HCT116 (cell line): ENCODE results near the gene SEMA4D. TPM values are rescaled to one million over a fixed set of nuclear protein-coding genes. Genes with fewer than 3 reads are reported as not detected.

Experiments
- ATAC-seq: fragments of 200-7000 bp; cut with Tn5 transposase; 2 replicates; pipeline ENCODE4 v1.9.1; 2020; ENCODE audit warnings: mild to moderate bottlenecking, moderate library complexity
- BruUV-seq: library from RNA; stranded (reverse); fragments of 400-500 nt; replicated peaks from 2 replicates; lab custom pipeline; 2021; lab: Mats Ljungman, UMichigan
- CTCF ChIA-PET: fragments of 300-600 bp; sonication (Branson Sonifier 250); formaldehyde crosslinking; loops from one replicate; lab custom pipeline; 2021; ENCODE audit warnings: antibody characterized with exemption; lab: Charles Lee
- POLR2A ChIA-PET: fragments of 300-600, 350-600 bp; sonication (Branson Sonifier 250); formaldehyde crosslinking; loops from one replicate; lab custom pipeline; 2021; ENCODE audit warnings: antibody characterized with exemption; lab: Charles Lee
- RAD21 ChIA-PET, 2 experiments: fragments of 300-600 bp; sonication (Branson Sonifier 250); formaldehyde crosslinking; loops; one replicate each; lab custom pipeline; 2023; ENCODE audit warnings: low total read pairs in 2 of 2; ENCODE audit not compliant: uncharacterized antibody in 2 of 2, unreplicated experiment in 2 of 2, low non-redundant PET in 1 of 2; lab: Charles Lee
- DNase-seq: peaks from one replicate; pipeline ENCODE4 v3.0.0-alpha.2; 2010; ENCODE audit warnings: low read depth, low spot score
- H2AFZ ChIP-seq: fragments of 200-600 bp; shearing (Covaris generic), sonication (generic); 2 replicates; pipeline ENCODE4 v1.6.1; 2017; ENCODE audit warnings: low read depth, mixed run types, mixed read lengths, antibody characterized with exemption, low read length; ENCODE audit not compliant: poor library complexity, severe bottlenecking
- H3K27ac ChIP-seq: 2 replicates; pipeline ENCODE4 v1.5.1; 2012; ENCODE audit warnings: low read depth, low read length
- H3K27me3 ChIP-seq: fragments of 200-600 bp; sonication (generic); 2 replicates; pipeline ENCODE4 v1.6.1; 2016; ENCODE audit warnings: mixed run types, low read length, mixed read lengths; ENCODE audit not compliant: insufficient read depth
- H3K36me3 ChIP-seq, 2 experiments: fragments of 200-500 bp in 1 of 2; fragments of 200-600 bp in 1 of 2; sonication (Bioruptor generic) in 1 of 2; sonication (generic) in 1 of 2; 2 replicates each; pipeline versions ENCODE4 v1.5.1 to v1.6.1; 2014 to 2016; ENCODE audit warnings: low read length in 2 of 2, inconsistent platforms in 1 of 2, mixed read lengths in 1 of 2, mixed run types in 1 of 2; ENCODE audit not compliant: insufficient read depth in 2 of 2, control insufficient read depth in 1 of 2
- H3K4me1 ChIP-seq, 2 experiments: fragments of 200-600 bp in 1 of 2; sonication (generic) in 1 of 2; 2 replicates each; pipeline versions ENCODE4 v1.5.1 to v1.6.1; 2012 to 2017; ENCODE audit warnings: low read length in 2 of 2, inconsistent platforms in 1 of 2, mild to moderate bottlenecking in 1 of 2, mixed read lengths in 1 of 2, mixed run types in 1 of 2, moderate library complexity in 1 of 2; ENCODE audit not compliant: insufficient read depth in 2 of 2, control insufficient read depth in 1 of 2
- H3K4me2 ChIP-seq: fragments of 200-600 bp; sonication (generic); 2 replicates; pipeline ENCODE4 v1.6.1; 2017; ENCODE audit warnings: mixed run types, low read length, mixed read lengths
- H3K4me3 ChIP-seq, 2 experiments: fragments of 200-600 bp in 1 of 2; sonication (generic) in 1 of 2; replicated peaks in 1 of 2; 2 replicates each; pipeline ENCODE4 v1.5.1; 2011 to 2016; ENCODE audit warnings: low read length in 2 of 2, control low read depth in 1 of 2, low read depth in 1 of 2, mild to moderate bottlenecking in 1 of 2, mixed read lengths in 1 of 2, mixed run types in 1 of 2
- H3K79me2 ChIP-seq: fragments of 200-600 bp; sonication (generic); 2 replicates; pipeline ENCODE4 v1.6.1; 2017; ENCODE audit warnings: mild to moderate bottlenecking, mixed run types, low read length, moderate library complexity, mixed read lengths; ENCODE audit not compliant: insufficient read depth
- H3K9ac ChIP-seq: fragments of 200-600 bp; sonication (generic); 2 replicates; pipeline ENCODE4 v1.6.1; 2016; ENCODE audit warnings: low read length, mixed read lengths
- H3K9me2 ChIP-seq: fragments of 200-600 bp; sonication (generic), shearing (Covaris generic); 2 replicates; pipeline ENCODE4 v1.6.1; 2017; ENCODE audit warnings: mixed run types, mild to moderate bottlenecking, moderate library complexity; ENCODE audit not compliant: insufficient read depth
- H3K9me3 ChIP-seq, 2 experiments: fragments of 200-500 bp in 1 of 2; fragments of 200-600 bp in 1 of 2; sonication (Bioruptor generic) in 1 of 2; sonication (generic) in 1 of 2; 2 replicates each; pipeline ENCODE4 v1.6.1; 2014 to 2017; ENCODE audit warnings: low read length in 2 of 2, mixed read lengths in 2 of 2, inconsistent platforms in 1 of 2, low read depth in 1 of 2, mild to moderate bottlenecking in 1 of 2, mixed run types in 1 of 2, moderate library complexity in 1 of 2; ENCODE audit not compliant: control insufficient read depth in 1 of 2, insufficient read depth in 1 of 2
- H4K20me1 ChIP-seq: fragments of 200-600 bp; sonication (generic), shearing (Covaris generic); 2 replicates; pipeline ENCODE4 v1.6.1; 2017; ENCODE audit warnings: mixed run types, mild to moderate bottlenecking, moderate library complexity; ENCODE audit not compliant: insufficient read depth
- CTCF ChIP-seq, 3 experiments: fragments of 200-600 bp in 1 of 3; sonication (generic) in 1 of 3; IDR thresholded peaks in 2 of 3; conservative IDR thresholded peaks in 1 of 3; 2 replicates each; pipeline ENCODE4 v1.5.1; 2012 to 2017; ENCODE audit warnings: low read depth in 2 of 3, low read length in 2 of 3, antibody characterized with exemption in 1 of 3, borderline replicate concordance in 1 of 3, control low read depth in 1 of 3, mild to moderate bottlenecking in 1 of 3, mixed read lengths in 1 of 3, mixed run types in 1 of 3, moderate library complexity in 1 of 3; ENCODE audit not compliant: insufficient read depth in 1 of 3
- ELF1 ChIP-seq: IDR thresholded peaks from 2 replicates; pipeline ENCODE4 v1.6.1; 2012; ENCODE audit warnings: low read depth, borderline replicate concordance
- EZH2 ChIP-seq: fragments of 200-600 bp; sonication (generic); IDR thresholded peaks from 2 replicates; pipeline ENCODE4 v1.6.1; 2017; ENCODE audit warnings: antibody characterized with exemption, mixed run types
- EZH2phosphoT487 ChIP-seq: fragments of 200-600 bp; IDR thresholded peaks from 2 replicates; pipeline ENCODE4 v1.6.1; 2018; ENCODE audit warnings: antibody characterized with exemption, borderline replicate concordance
- FOSL1 ChIP-seq: IDR thresholded peaks from 2 replicates; pipeline ENCODE4 v1.6.1; 2012; ENCODE audit warnings: low read depth
- JUND ChIP-seq: IDR thresholded peaks from 2 replicates; pipeline ENCODE4 v1.6.1; 2012
- MAX ChIP-seq: IDR thresholded peaks from 2 replicates; pipeline ENCODE4 v1.6.1; 2012
- POLR2A ChIP-seq: IDR thresholded peaks from 2 replicates; pipeline ENCODE4 v1.7.0; 2011; ENCODE audit warnings: borderline replicate concordance; ENCODE audit not compliant: insufficient read depth, insufficient read length; ENCODE audit errors: extremely low read depth
- POLR2AphosphoS5 ChIP-seq: IDR thresholded peaks from 2 replicates; pipeline ENCODE4 v1.6.1; 2011; ENCODE audit warnings: mild to moderate bottlenecking, low read depth, low read length, moderate library complexity
- SP1 ChIP-seq: IDR thresholded peaks from 2 replicates; pipeline ENCODE4 v1.6.1; 2012; ENCODE audit warnings: low read depth
- TCF7L2 ChIP-seq: IDR thresholded peaks from 2 replicates; pipeline ENCODE4 v1.7.0; 2011; ENCODE audit warnings: borderline replicate concordance, inconsistent platforms; ENCODE audit not compliant: insufficient read depth, insufficient read length; ENCODE audit errors: extremely low read depth
- YY1 ChIP-seq: IDR thresholded peaks from 2 replicates; pipeline ENCODE4 v1.6.1; 2011; ENCODE audit warnings: low read length, low read depth, moderate library complexity, mild to moderate bottlenecking; ENCODE audit not compliant: insufficient replicate concordance; ENCODE audit errors: extremely low read depth
- ZBTB33 ChIP-seq: IDR thresholded peaks from 2 replicates; pipeline ENCODE4 v1.6.1; 2011; ENCODE audit warnings: mild to moderate bottlenecking, low read length, moderate library complexity; ENCODE audit not compliant: insufficient replicate concordance; ENCODE audit errors: extremely low read depth
- ZFX ChIP-seq: fragments of 450-650 bp; IDR thresholded peaks from 2 replicates; pipeline ENCODE4 v1.6.1; 2017
- intact Hi-C: fragments of 100-400 bp; cut with micrococcal nuclease; formaldehyde crosslinking; loops from 2 replicates; pipeline ENCODE4 v1.10.0; 2022
- total RNA-seq: library from RNA; stranded (reverse); gene quantifications from one replicate; pipeline ENCODE4 v1.2.1, GENCODE V29; 2021; ENCODE audit not compliant: unreplicated experiment

Gene SEMA4D
- total RNA-seq, 1 experiment from 2014 or later: 32.0 TPM

- no peak overlapping the region for H3K9ac ChIP-seq
- TF ChIP-seq TCF7L2: no peak
- no peak for TF ChIP-seq EZH2
- TF ChIP-seq ZFX: no peak
- no peak for TF ChIP-seq ELF1
- TF ChIP-seq POLR2AphosphoS5: no peak
- no peak for TF ChIP-seq MAX
- no peak for TF ChIP-seq SP1
- no peak for TF ChIP-seq POLR2A
- TF ChIP-seq CTCF (IDR thresholded peaks at IDR 0.05 in 2 of 3, conservative IDR thresholded peaks at IDR 0.05 in 1 of 3; ENCODE audit: borderline replicate concordance in 1 of 3, insufficient read depth in 1 of 3, low read depth in 2 of 3, low read length in 2 of 3): no peak
- no peak for TF ChIP-seq JUND
- TF ChIP-seq ZBTB33: no peak
- TF ChIP-seq YY1: no peak
- no peak for TF ChIP-seq FOSL1
- TF ChIP-seq EZH2phosphoT487: no peak
- ATAC-seq (no peak), DNase-seq (no peak)
- H3K9me3 ChIP-seq: no peaks in the 10 kb centered on the region
- ChIA-PET POLR2A (no interaction called here), CTCF (interaction anchor here (1.3 kb wide), 1 partner anchor 16 kb away, joined by 4 read pairs; no protein-coding TSS in a partner anchor), RAD21 (no interaction called here)
- no peaks in the 10 kb centered on the region for H3K4me1 ChIP-seq
- intact Hi-C loops: no loop called here
- H3K36me3 ChIP-seq: no peaks in the 10 kb centered on the region
- H3K9me2 ChIP-seq: no peaks in the 10 kb centered on the region
- H3K27ac ChIP-seq: no peak overlapping the region
- no peaks in the 10 kb centered on the region for H3K79me2 ChIP-seq
- H4K20me1 ChIP-seq: no peaks in the 10 kb centered on the region
- BruUV-seq: no TSS peak
- H3K27me3 ChIP-seq: no peaks in the 10 kb centered on the region
- H2AFZ ChIP-seq: no peak overlapping the region
- no peak overlapping the region for H3K4me3 ChIP-seq
- H3K4me2 ChIP-seq: no peak overlapping the region
These were observed 34.6 kb upstream of the SEMA4D start for GRCh38 chr9:89532478-89532877.
